MCF 10A (cell line): ENCODE data around the gene CD34. TPM values are rescaled to one million over a fixed set of nuclear protein-coding genes. Genes with fewer than 3 reads are reported as not detected.

ENCODE experiments used
- BruUV-seq: library from RNA; stranded (reverse); fragments of 400-500 nt; replicated peaks from 2 replicates; lab custom pipeline; 2021; lab: Mats Ljungman, UMichigan
- CTCF ChIA-PET: fragments of 300-600 bp; sonication (Branson Sonifier 250); formaldehyde crosslinking; extraction: SDS; loops from one replicate; lab custom pipeline; 2021; ENCODE audit warnings: antibody characterized with exemption, inconsistent platforms; lab: Yijun Ruan, JAX
- POLR2A ChIA-PET: fragments of 300-600, 350-650 bp; sonication (Branson Sonifier 250); formaldehyde crosslinking; extraction: SDS; loops from one replicate; lab custom pipeline; 2020; ENCODE audit warnings: antibody characterized with exemption, inconsistent platforms; lab: Yijun Ruan, JAX
- DNase-seq: peaks from one replicate; pipeline ENCODE4 v3.0.0-alpha.2; 2018; ENCODE audit not compliant: unreplicated experiment
- H3K27ac Mint-ChIP-seq: one replicate; pipeline ENCODE4 v1.8.0; 2022; ENCODE audit warnings: mild to moderate bottlenecking, low read depth, mixed read lengths; ENCODE audit not compliant: unreplicated experiment
- H3K27me3 Mint-ChIP-seq: one replicate; pipeline ENCODE4 v1.8.0; 2022; ENCODE audit warnings: mixed read lengths; ENCODE audit not compliant: insufficient read depth, unreplicated experiment
- H3K36me3 Mint-ChIP-seq: one replicate; pipeline ENCODE4 v1.8.0; 2022; ENCODE audit warnings: mild to moderate bottlenecking, moderate library complexity, mixed read lengths; ENCODE audit not compliant: insufficient read depth, unreplicated experiment
- H3K4me1 Mint-ChIP-seq: one replicate; pipeline ENCODE4 v1.8.0; 2022; ENCODE audit warnings: mixed read lengths; ENCODE audit not compliant: insufficient read depth, unreplicated experiment
- H3K4me3 Mint-ChIP-seq: one replicate; pipeline ENCODE4 v1.8.0; 2022; ENCODE audit warnings: mild to moderate bottlenecking, moderate library complexity, mixed read lengths; ENCODE audit not compliant: unreplicated experiment
- H3K9me3 Mint-ChIP-seq: one replicate; pipeline ENCODE4 v1.8.0; 2022; ENCODE audit warnings: mixed read lengths; ENCODE audit not compliant: unreplicated experiment
- intact Hi-C: fragments of 100-400 bp; cut with micrococcal nuclease; formaldehyde crosslinking; loops from 2 replicates; pipeline ENCODE4 v1.14.1; 2022
- total RNA-seq: library from RNA; stranded (reverse); gene quantifications from 2 replicates; pipeline ENCODE4 v1.2.3, GENCODE V29; 2022
- TF ChIP-seq, protein P1 (sequence below): fragments of 200-600 bp; IDR thresholded peaks from one replicate; pipeline ENCODE4 v1.8.0; 2022; ENCODE audit warnings: antibody characterized with exemption, mild to moderate bottlenecking; ENCODE audit not compliant: unreplicated experiment

The CD34 gene
- total RNA-seq, 1 experiment from 2014 or later: not detected

GRCh38 chr1:207852576-207853371 is 58.2 kb downstream of the CD34 start:
- peak overlapping the region; percentile 29 for H3K27ac Mint-ChIP-seq
- TF ChIP-seq, protein P1, sequence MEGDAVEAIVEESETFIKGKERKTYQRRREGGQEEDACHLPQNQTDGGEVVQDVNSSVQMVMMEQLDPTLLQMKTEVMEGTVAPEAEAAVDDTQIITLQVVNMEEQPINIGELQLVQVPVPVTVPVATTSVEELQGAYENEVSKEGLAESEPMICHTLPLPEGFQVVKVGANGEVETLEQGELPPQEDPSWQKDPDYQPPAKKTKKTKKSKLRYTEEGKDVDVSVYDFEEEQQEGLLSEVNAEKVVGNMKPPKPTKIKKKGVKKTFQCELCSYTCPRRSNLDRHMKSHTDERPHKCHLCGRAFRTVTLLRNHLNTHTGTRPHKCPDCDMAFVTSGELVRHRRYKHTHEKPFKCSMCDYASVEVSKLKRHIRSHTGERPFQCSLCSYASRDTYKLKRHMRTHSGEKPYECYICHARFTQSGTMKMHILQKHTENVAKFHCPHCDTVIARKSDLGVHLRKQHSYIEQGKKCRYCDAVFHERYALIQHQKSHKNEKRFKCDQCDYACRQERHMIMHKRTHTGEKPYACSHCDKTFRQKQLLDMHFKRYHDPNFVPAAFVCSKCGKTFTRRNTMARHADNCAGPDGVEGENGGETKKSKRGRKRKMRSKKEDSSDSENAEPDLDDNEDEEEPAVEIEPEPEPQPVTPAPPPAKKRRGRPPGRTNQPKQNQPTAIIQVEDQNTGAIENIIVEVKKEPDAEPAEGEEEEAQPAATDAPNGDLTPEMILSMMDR: no peak
- H3K9me3 Mint-ChIP-seq: no peaks in the 10 kb centered on the region
- H3K36me3 Mint-ChIP-seq: peaks cover 45% of the 10 kb centered on the region
- no peaks in the 10 kb centered on the region for H3K27me3 Mint-ChIP-seq
- H3K4me3 Mint-ChIP-seq: no peak overlapping the region
- no peak for DNase-seq
- intact Hi-C loops: no loop called here
- no TSS peak for BruUV-seq
- POLR2A ChIA-PET: interaction anchor here (0.6 to 6.5 kb wide), 7 partner anchors 9 to 1251 kb away, joined by 3 to 110 read pairs (median 3); no protein-coding TSS in a partner anchor
- peaks cover 37% of the 10 kb centered on the region for H3K4me1 Mint-ChIP-seq
- CTCF ChIA-PET: interaction anchor here (0.6 to 3.6 kb wide), 7 partner anchors 15 to 1761 kb away, joined by 3 to 34 read pairs (median 4); no protein-coding TSS in a partner anchor

- BruUV-seq: no TSS peak
- intact Hi-C loops: no loop called here
- Mint-ChIP-seq H3K9me3 (no peaks in the 10 kb centered on the region), H3K4me1 (peaks cover 45% of the 10 kb centered on the region), H3K36me3 (peaks cover 41% of the 10 kb centered on the region), H3K27me3 (no peaks in the 10 kb centered on the region), H3K4me3 (no peak overlapping the region), H3K27ac (peak overlapping the region; percentile 59)
- ChIA-PET POLR2A (interaction anchor here (0.8 to 6.5 kb wide), 4 partner anchors 8 to 24 kb away, joined by 3 to 110 read pairs (median 6); no protein-coding TSS in a partner anchor), CTCF (interaction anchor here (0.5 to 3.6 kb wide), 4 partner anchors 16 to 1467 kb away, joined by 3 to 34 read pairs (median 5); no protein-coding TSS in a partner anchor)
- DNase-seq: no peak
- TF ChIP-seq, protein P1: no peak
These were observed 59.2 kb downstream of the CD34 start for GRCh38 chr1:207851696-207852095.

- intact Hi-C loops: no loop called here
- Mint-ChIP-seq H3K4me1 (peaks cover 49% of the 10 kb centered on the region), H3K27me3 (no peaks in the 10 kb centered on the region), H3K27ac (peak overlapping the region; percentile 59), H3K9me3 (no peaks in the 10 kb centered on the region), H3K4me3 (no peak overlapping the region), H3K36me3 (peaks cover 33% of the 10 kb centered on the region)
- ChIA-PET CTCF (interaction anchor here (0.6 to 4.3 kb wide), 7 partner anchors 17 to 151 kb away, joined by 3 to 46 read pairs (median 4); no protein-coding TSS in a partner anchor), POLR2A (interaction anchor here (0.7 to 6.5 kb wide), 5 partner anchors 11 to 27 kb away, joined by 3 to 110 read pairs (median 30); no protein-coding TSS in a partner anchor)
- TF ChIP-seq, protein P1: no peak
- no TSS peak for BruUV-seq
- DNase-seq: no peak
These were observed 60.1 kb downstream of the CD34 start for GRCh38 chr1:207850621-207851407.
